GM23248 (cell line): ENCODE results near the gene BTBD17.

Source experiments
- EZH2 ChIP-seq: fragments of 200-600 bp; sonication (generic); IDR thresholded peaks from 2 replicates; pipeline ENCODE4 v1.6.1; 2018; ENCODE audit warnings: antibody characterized with exemption, mild to moderate bottlenecking; ENCODE audit not compliant: insufficient read depth, poor library complexity, severe bottlenecking
- EZH2phosphoT487 ChIP-seq: fragments of 200-600 bp; sonication (generic); IDR thresholded peaks from 2 replicates; pipeline ENCODE4 v1.6.1; 2018; ENCODE audit warnings: antibody characterized with exemption, moderate library complexity, mild to moderate bottlenecking, low read depth; ENCODE audit not compliant: insufficient read depth

DNA sequence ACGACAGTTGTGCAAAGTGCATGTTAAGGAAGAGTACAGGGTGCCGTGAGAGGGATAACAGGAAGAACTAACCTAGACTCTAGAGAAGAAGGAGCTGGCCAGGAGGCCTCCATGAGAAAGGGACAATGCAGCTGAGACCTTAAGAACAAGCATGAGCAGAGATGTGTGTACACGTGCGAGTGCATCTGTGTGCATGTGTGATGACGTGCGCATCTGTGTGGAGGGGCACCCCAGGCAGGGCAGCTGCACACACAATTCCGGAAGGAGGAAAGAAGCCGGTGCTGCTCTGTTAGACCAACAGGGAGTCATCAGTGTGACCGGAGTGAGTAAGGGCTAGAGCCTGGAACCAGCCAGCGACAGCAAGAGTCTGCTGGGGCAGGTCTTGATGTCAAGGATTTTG lies 43.3 kb downstream of the BTBD17 start:
- TF ChIP-seq EZH2phosphoT487 (no peak), EZH2 (no peak)
